ENCODE measurements around the gene PRKRIP1.

DNA sequence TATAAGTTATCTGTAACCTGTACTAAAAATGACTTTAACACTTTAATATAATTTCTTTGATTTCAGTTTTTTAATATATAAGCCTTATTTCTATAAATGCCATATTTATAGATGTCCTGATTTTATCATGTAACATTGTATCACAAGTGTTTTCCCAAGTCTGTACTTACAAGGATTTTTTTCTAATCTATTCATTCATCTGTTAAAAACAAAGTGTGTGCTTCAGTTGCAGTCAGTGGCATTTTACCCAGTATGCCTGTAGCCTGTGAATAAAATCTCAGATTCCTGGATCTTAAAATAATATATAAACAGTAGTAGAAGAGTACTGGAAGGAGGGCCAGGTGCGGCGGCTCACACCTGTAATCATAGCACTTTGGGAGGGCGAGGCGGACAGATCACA lies 17.4 kb downstream of the PRKRIP1 start:
- no peak for TF ChIP-seq CTCF (IDR thresholded peaks at IDR 0.05; ENCODE audit: low read depth, low read length)
- TF ChIP-seq POLR2A (IDR thresholded peaks at IDR 0.05; ENCODE audit: extremely low read depth, insufficient read length): no peak
- TF ChIP-seq MAX (IDR thresholded peaks at IDR 0.05; ENCODE audit: low read depth, low read length): no peak

Measured in NB4 (cell line).